Measurements from ENCODE around the gene ATAT1. TPM values are rescaled to one million over a fixed set of nuclear protein-coding genes. Genes with fewer than 3 reads are reported as not detected.

The ATAT1 gene
- total and polyA plus RNA-seq, 9 of the 15 experiments (the other 6 are each of a cell fraction or from before 2014, with no cell fraction given) = 0.65 to 5.8 (median 1.6) TPM

DNA sequence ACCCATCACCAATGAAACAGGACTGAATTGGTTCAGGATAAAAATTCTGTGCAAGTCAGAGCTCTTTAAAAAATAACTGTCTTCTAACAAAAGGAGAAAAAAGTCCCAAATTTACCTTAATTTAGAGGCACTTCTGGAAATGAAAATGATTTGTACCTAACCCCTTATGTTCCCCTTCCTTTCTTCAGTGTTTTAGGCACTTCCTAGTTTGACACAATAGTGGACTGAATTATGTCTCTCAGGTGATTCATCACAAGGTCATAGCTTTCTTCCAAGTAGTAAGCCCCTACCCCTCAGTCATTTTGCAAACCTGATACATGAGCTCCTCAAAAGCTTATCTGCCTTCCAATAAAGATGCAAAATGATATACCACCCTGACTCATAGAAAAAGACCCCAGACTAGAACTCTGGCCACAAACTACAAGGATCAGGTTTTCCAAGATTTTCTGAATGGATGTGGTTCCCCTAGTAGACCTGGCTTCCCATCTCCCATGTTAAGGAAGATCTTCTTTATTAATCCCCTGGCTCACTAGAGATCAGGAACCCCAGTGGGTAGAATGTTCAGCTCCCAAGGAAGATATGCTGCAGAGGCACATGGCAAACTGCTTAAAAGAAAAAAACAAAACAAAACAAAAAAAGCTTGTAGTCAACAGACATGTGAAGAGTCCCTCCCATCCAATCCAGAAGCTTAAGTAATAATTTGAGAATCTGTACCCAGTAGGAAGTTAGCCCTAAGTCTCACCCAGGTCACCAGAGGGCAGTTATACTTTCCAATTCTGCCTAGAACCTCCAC, 13.2 kb upstream of the ATAT1 start (continued):
- TF ChIP-seq, protein P1, sequence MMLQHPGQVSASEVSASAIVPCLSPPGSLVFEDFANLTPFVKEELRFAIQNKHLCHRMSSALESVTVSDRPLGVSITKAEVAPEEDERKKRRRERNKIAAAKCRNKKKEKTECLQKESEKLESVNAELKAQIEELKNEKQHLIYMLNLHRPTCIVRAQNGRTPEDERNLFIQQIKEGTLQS (IDR thresholded peaks at IDR 0.05) = 0 out of 2 replicates have a peak, but pooled peaks have one; percentile 11
- TF ChIP-seq, protein P1 (CRISPR knock-in tag; conservative IDR thresholded peaks at IDR 0.05) = no peak
- TF ChIP-seq SAP30 (IDR thresholded peaks at IDR 0.05; ENCODE audit: borderline replicate concordance, insufficient read depth, low read depth, low read length, poor library complexity, severe bottlenecking) (no peak), ARID1B (IDR thresholded peaks at IDR 0.05) (peak; percentile 42), FOXA3 (CRISPR knock-in tag; conservative IDR thresholded peaks at IDR 0.05 in 1 of 2, IDR thresholded peaks at IDR 0.05 in 1 of 2) (0 out of 4 replicates have a peak, but pooled peaks of 1 of the 2 experiments have one; percentile 39), CAMTA2 (CRISPR knock-in tag; conservative IDR thresholded peaks at IDR 0.05) (peak; percentile 88; the same call in 1 of the 2 replicates), ELF2 (CRISPR knock-in tag; IDR thresholded peaks at IDR 0.05) (0 out of 2 replicates have a peak, but pooled peaks have one; percentile 37), PYGO2 (tag; IDR thresholded peaks at IDR 0.05) (no peak), RBFOX2 (IDR thresholded peaks at IDR 0.05; ENCODE audit: low read depth, low read length) (0 out of 2 replicates have a peak, but pooled peaks have one; percentile 15), JUND (IDR thresholded peaks at IDR 0.05; ENCODE audit: borderline replicate concordance, low read depth, low read length) (0 out of 2 replicates have a peak, but pooled peaks have one; percentile 34), JUND (tag; IDR thresholded peaks at IDR 0.05; ENCODE audit: borderline replicate concordance, low read depth, low read length) (0 out of 3 replicates have a peak, but pooled peaks have one; percentile 16), DMBX1 (CRISPR knock-in tag; IDR thresholded peaks at IDR 0.05; ENCODE audit: borderline replicate concordance) (0 out of 2 replicates have a peak, but pooled peaks have one; percentile 5), PURB (CRISPR knock-in tag; IDR thresholded peaks at IDR 0.05; ENCODE audit: low read depth) (no peak), ZNF830 (CRISPR knock-in tag; IDR thresholded peaks at IDR 0.05) (0 out of 2 replicates have a peak, but pooled peaks have one; percentile 19), CCNT2 (IDR thresholded peaks at IDR 0.05; ENCODE audit: borderline replicate concordance, extremely low read depth, insufficient read length, low read depth, low read length) (peak; percentile 7), SUPT5H (IDR thresholded peaks at IDR 0.05) (peak; percentile 62), JUN (IDR thresholded peaks at IDR 0.05; ENCODE audit: borderline replicate concordance, low read depth, low read length) (no peak), JUN (CRISPR knock-in tag; IDR thresholded peaks at IDR 0.05; ENCODE audit: borderline replicate concordance) (0 out of 2 replicates have a peak, but pooled peaks have one; percentile 68), ZNF551 (CRISPR knock-in tag; IDR thresholded peaks at IDR 0.05) (peak; percentile 80), POLR2G (IDR thresholded peaks at IDR 0.05; ENCODE audit: low read depth, low read length) (0 out of 2 replicates have a peak, but pooled peaks have one; percentile 2), TBL1XR1 (IDR thresholded peaks at IDR 0.05; ENCODE audit: low read length in 2 of 2) (no peak), DIDO1 (tag; IDR thresholded peaks at IDR 0.05; ENCODE audit: low read depth) (no peak)
- TF ChIP-seq, protein P2, sequence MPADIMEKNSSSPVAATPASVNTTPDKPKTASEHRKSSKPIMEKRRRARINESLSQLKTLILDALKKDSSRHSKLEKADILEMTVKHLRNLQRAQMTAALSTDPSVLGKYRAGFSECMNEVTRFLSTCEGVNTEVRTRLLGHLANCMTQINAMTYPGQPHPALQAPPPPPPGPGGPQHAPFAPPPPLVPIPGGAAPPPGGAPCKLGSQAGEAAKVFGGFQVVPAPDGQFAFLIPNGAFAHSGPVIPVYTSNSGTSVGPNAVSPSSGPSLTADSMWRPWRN (IDR thresholded peaks at IDR 0.05; ENCODE audit: low read depth) = peak; percentile 18; the same call in 1 of the 2 replicates
- TF ChIP-seq, protein P3, sequence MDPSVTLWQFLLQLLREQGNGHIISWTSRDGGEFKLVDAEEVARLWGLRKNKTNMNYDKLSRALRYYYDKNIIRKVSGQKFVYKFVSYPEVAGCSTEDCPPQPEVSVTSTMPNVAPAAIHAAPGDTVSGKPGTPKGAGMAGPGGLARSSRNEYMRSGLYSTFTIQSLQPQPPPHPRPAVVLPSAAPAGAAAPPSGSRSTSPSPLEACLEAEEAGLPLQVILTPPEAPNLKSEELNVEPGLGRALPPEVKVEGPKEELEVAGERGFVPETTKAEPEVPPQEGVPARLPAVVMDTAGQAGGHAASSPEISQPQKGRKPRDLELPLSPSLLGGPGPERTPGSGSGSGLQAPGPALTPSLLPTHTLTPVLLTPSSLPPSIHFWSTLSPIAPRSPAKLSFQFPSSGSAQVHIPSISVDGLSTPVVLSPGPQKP (CRISPR knock-in tag; IDR thresholded peaks at IDR 0.05) = no peak

Data from K562 (cell line).